Measurements from ENCODE around the gene SEC23IP. TPM values are rescaled to one million over a fixed set of nuclear protein-coding genes. Genes with fewer than 3 reads are reported as not detected.
"Not testable (repeated sequence)": the region's sequence is repeated elsewhere in the genome, so short reads cannot be mapped to it uniquely, and the experiment has no call there.

SEC23IP gene
- total RNA-seq, 1 donor from 2014 or later, result 75.6 TPM

DNA sequence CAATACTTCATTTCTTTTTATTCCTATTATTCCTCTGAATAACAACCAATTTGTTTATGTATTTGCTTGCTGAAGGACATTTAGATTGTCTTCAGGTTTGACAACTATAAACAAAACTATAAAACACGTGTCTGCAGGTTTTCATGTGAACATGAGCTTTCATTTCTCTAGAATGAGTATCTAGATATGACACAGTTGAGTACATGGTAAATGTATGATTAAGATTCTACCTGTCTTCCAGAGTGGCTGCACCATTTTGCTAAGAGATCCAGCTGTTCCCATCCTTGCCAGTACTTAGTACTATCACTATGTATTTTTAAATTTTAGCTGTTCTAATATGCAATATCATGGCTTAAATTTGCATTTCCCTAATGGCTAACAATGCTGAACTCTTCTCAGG lies 30.0 kb upstream of the SEC23IP start:
- H3K4me3 Mint-ChIP-seq (ENCODE audit: low read depth), result no peak overlapping the region
- peaks cover 12% of the 10 kb centered on the region for H3K36me3 Mint-ChIP-seq (ENCODE audit: insufficient read depth)

DNA sequence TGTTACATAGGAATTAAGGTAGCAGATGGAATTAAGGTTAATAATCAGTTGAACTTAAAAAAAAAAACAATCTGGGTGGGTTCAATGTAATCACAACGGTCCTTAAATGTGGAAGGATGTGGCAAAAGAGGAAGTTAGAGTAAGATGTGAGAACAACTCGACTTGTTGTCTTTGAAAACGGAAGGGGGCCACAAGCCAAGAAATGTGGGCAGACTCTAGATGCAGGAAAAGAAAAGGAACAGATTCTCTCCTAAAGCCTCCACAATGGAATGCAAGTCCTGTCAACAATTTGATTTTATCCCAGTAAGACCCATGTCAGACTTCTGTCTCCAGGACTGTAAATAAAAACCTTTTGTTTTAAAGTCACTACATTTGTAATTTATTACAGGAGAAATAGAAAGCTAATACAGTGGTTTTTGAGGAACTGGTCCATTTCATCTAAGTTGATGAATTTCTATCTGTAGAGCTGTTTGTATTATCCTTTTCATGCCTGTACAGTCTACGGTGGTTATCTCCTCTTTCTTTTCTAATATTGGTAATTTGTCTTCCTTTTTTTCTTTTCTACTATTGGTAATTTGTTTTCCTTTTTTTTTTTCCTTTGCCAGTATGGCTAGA lies 28.5 kb upstream of the SEC23IP start:
- H3K9me3 Mint-ChIP-seq (ENCODE audit: low read depth), result peaks cover 11% of the 10 kb centered on the region
- no peak for DNase-seq (ENCODE audit: low spot score, unreplicated experiment)
- TF ChIP-seq, protein P1, sequence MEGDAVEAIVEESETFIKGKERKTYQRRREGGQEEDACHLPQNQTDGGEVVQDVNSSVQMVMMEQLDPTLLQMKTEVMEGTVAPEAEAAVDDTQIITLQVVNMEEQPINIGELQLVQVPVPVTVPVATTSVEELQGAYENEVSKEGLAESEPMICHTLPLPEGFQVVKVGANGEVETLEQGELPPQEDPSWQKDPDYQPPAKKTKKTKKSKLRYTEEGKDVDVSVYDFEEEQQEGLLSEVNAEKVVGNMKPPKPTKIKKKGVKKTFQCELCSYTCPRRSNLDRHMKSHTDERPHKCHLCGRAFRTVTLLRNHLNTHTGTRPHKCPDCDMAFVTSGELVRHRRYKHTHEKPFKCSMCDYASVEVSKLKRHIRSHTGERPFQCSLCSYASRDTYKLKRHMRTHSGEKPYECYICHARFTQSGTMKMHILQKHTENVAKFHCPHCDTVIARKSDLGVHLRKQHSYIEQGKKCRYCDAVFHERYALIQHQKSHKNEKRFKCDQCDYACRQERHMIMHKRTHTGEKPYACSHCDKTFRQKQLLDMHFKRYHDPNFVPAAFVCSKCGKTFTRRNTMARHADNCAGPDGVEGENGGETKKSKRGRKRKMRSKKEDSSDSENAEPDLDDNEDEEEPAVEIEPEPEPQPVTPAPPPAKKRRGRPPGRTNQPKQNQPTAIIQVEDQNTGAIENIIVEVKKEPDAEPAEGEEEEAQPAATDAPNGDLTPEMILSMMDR (IDR thresholded peaks at IDR 0.05; ENCODE audit: unreplicated experiment), result no peak

More for the DNA sequence above, 30.0 kb upstream of the SEC23IP start:
- Mint-ChIP-seq H3K27ac (no peak overlapping the region), H3K27me3 (no peaks in the 10 kb centered on the region), H3K9me3 (ENCODE audit: low read depth) (peaks cover 11% of the 10 kb centered on the region), H3K4me1 (ENCODE audit: low read depth) (peaks cover 7% of the 10 kb centered on the region)
- TF ChIP-seq, protein P1 (IDR thresholded peaks at IDR 0.05; ENCODE audit: unreplicated experiment), result no peak
- no peak for DNase-seq (ENCODE audit: low spot score, unreplicated experiment)

DNA sequence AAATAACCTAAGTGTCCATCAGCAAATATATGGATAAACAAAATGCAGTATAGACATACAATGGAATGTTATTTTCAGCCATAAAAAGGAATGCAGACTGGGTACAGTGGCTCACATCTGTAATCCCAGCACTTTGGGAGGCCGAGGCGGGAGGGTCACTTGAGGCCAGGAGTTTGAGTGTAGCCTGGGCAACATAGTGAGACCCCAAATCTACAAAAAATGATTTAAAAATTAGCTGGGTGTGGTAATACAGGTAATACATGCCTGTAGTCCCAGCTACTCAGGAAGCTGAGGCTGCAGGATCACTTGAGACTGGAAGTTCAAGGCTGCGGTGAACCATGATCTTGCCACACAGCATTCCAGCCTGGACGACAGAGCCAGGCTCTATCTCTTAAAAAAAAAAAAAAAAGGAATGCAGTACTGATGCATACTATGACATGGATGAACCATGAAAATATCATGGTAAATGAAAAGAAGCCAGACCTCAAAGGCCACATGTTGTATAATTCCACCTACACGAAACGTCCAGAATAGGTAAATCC lies 26.8 kb upstream of the SEC23IP start:
- DNase-seq (ENCODE audit: low spot score, unreplicated experiment), result no peak
- Mint-ChIP-seq H3K4me1 (ENCODE audit: low read depth) (peaks cover 12% of the 10 kb centered on the region), H3K27me3 (no peaks in the 10 kb centered on the region), H3K4me3 (ENCODE audit: low read depth) (no peak overlapping the region), H3K36me3 (ENCODE audit: insufficient read depth) (peaks cover 9% of the 10 kb centered on the region), H3K9me3 (ENCODE audit: low read depth) (peaks cover 11% of the 10 kb centered on the region), H3K27ac (no peak overlapping the region)
- TF ChIP-seq, protein P1 (IDR thresholded peaks at IDR 0.05; ENCODE audit: unreplicated experiment), result no peak

More for the DNA sequence above, 28.5 kb upstream of the SEC23IP start:
- no peak overlapping the region for H3K27ac Mint-ChIP-seq
- H3K36me3 Mint-ChIP-seq (ENCODE audit: insufficient read depth), result peaks cover 11% of the 10 kb centered on the region
- no peaks in the 10 kb centered on the region for H3K27me3 Mint-ChIP-seq
- peaks cover 12% of the 10 kb centered on the region for H3K4me1 Mint-ChIP-seq (ENCODE audit: low read depth)
- H3K4me3 Mint-ChIP-seq (ENCODE audit: low read depth), result no peak overlapping the region

DNA sequence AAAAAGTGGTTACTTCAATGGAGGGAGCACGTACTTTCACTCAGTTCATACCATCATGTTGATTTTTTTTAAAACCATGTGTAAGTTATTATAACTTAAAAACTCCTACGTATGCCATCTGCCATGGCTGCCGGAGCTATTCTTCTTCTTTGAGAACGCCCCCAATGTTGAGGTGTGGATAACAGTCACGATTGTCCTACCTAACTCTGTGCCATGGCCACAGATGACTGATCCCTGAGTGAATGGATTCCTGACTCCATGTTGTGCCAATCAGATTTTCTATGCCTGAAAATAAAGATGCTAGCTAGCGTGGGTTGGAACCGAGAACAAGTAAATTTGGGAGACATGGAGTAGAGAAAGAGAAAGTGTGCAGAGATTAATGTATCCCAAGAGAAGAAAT lies 25.2 kb upstream of the SEC23IP start:
- no peak overlapping the region for H3K4me3 Mint-ChIP-seq (ENCODE audit: low read depth)
- peaks cover 11% of the 10 kb centered on the region for H3K9me3 Mint-ChIP-seq (ENCODE audit: low read depth)
- TF ChIP-seq, protein P1 (IDR thresholded peaks at IDR 0.05; ENCODE audit: unreplicated experiment), result no peak
- no peak overlapping the region for H3K27ac Mint-ChIP-seq
- H3K36me3 Mint-ChIP-seq (ENCODE audit: insufficient read depth), result peaks cover 9% of the 10 kb centered on the region
- no peaks in the 10 kb centered on the region for H3K27me3 Mint-ChIP-seq
- peaks cover 19% of the 10 kb centered on the region for H3K4me1 Mint-ChIP-seq (ENCODE audit: low read depth)
- DNase-seq (ENCODE audit: low spot score, unreplicated experiment), result no peak

DNA sequence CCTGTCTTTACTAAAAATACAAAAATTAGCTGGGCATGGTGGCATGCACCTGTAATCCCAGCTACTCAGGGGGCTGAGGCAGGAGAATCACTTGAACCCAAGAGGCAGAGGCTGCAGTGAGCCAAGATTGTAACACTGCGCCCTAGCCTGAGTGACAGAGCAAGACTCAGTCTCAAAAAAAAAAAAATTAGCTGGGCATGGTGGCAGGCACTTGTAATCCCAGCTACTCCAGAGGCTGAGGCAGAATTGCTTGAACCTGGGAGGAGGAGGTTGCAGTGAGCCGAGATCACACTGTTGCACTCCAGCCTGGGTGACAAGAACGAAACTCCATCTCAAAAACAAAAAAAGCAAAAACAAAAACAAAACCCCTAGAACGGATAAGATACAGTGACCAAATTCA lies 23.1 kb upstream of the SEC23IP start:
- H3K27me3 Mint-ChIP-seq; H3K27ac Mint-ChIP-seq; H3K36me3 Mint-ChIP-seq (ENCODE audit: insufficient read depth): not testable (repeated sequence)

More for the DNA sequence above, 23.1 kb upstream of the SEC23IP start:
- not testable (repeated sequence) for H3K9me3 Mint-ChIP-seq (ENCODE audit: low read depth); H3K4me3 Mint-ChIP-seq (ENCODE audit: low read depth); DNase-seq (ENCODE audit: low spot score, unreplicated experiment)
- H3K4me1 Mint-ChIP-seq (ENCODE audit: low read depth), result peaks cover 22% of the 10 kb centered on the region
